Measurements from ENCODE around the gene ADISSP.
A peak's percentile ranks its signal among the peaks of the same experiment; 100 is the strongest.

Gene ADISSP

GRCh38 chr20:3735768-3736167 is 31.8 kb downstream of the ADISSP start:
- no peak for DNase-seq

- DNase-seq, result no peak
Measured at GRCh38 chr20:3734111-3734843, 33.3 kb downstream of the ADISSP start.

DNA sequence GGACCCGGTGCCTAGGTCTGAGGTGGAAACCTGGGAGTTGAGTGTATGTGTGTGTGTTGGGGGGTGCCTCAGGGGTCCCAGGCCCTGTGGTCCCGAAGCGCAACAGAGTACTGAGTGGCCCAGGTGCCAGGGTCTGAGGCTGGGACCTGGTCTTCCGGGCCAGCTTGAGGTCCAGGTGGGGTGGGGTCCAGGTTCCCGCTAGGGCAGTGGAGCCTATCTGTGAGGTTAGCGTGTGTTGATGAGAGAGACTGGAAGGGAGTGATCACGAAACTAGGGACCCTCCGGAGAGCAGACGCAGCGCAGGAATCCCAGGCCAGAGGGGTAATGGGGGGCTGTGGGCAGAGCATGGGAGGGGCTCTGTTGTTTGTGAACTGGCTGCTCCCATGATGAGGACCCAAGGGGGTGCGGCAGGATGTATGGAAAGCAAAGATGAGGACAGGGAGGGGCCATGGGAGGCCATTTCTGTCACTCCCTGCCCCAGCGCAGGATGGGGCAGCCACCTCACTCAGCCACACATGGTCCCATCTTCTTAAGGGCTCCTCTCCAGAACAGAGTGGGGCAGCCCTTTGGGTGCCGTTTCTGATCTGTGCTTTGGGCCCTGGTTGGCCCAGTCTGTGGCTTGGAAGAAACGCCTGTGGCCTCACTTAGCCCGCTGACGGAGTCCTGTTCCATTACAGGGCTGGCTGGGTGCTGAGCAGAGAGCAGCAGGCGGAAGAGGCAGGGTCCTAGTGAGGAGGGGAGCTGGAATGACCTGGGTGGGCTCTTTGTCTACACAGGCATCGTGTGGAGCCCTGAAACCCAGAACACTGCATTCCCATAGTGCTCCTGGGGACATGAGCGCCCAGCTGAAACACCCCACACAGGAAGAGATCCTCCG is 34.2 kb downstream of the ADISSP start:
- DNase-seq, result no peak

DNA sequence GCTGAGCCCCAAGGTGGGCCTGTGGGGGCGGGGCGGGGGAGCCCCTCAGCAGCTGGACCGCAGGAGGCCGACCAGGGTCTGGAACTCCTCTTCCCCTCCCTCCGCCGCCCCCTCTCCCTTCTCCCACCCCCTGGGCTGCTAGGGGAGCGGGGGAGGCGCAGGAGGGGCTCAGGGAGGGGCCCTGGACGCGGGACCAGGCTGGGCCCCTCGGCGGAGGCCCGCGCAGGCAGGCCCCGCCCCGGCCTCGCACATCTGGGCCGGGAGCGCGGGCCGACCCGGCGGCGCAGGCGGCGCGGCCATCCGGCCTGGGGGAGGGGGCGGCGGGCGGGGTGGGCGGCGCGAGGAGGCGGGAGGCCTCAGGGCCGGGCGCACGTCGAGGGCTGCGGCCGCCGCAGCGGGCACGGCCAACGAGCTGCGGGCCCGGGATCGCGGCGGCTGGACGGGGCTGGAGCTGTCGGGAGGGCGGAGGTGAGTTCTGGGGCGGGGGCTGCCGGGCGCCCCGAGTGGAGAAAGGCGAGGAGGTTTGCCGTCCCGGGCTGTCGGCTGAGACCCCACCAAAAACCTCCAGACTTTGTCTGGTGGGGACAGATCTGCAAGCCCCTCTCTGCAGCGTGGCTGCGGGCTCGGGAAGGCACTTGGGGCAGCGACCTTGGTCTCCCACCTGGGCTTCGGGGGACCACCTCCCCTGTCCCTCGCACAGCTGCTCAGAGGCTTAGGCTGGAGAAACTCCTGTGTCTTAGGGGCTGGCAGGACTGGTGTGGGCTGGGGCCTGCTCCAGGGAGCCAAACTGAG is 35.0 kb downstream of the ADISSP start, which contains the start of gene HSPA12B:
Gene HSPA12B (plus strand): TSS at position 359 of the 792 bp plus-strand sequence. CDS start 5,990 bp downstream, outside the sequence.
- no peak for DNase-seq

- no peak for DNase-seq
Measured at GRCh38 chr20:3731944-3732326, 35.6 kb downstream of the ADISSP start.

- no peak for DNase-seq
Measured at GRCh38 chr20:3730803-3731672, 36.5 kb downstream of the ADISSP start.

DNA sequence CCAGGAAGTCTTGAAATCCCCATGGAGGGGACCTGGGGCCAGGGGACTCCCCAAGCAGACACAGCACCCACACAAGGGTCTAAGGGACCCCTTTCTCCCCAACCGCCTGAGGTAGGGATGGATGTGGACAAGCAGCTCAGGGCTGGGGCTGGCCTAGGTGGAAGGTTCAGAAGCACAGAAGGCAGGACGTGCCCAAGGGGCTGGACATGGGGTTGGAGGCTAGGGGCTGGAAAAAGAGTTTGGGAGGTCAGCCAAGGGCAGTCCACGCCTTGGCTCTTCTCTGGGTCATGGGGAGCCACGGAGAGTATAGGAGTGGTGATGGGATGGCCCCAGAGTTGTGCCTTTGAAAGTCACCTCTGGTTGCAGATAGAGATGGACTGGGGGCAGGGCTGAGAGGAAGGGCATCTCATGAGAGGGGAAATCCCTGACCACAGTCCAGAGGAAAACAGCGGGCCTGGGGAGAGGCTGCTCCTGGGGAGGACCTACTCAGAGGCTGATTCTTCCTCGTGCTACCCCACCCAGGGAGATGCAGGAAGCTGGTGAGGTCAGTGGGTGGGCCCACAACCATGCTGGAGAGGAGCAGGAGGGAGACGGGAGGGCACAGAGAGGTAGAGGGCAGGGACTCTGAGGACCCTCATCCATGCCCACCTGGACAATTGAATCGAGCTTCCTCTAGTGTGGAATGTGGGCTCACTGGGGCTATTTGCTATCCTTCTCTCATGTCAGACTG is 37.6 kb downstream of the ADISSP start:
- DNase-seq, result no peak

GRCh38 chr20:3729378-3729777 is 38.2 kb downstream of the ADISSP start:
- no peak for DNase-seq

- DNase-seq, result no peak
Measured at GRCh38 chr20:3728876-3729275, 38.7 kb downstream of the ADISSP start.

DNA sequence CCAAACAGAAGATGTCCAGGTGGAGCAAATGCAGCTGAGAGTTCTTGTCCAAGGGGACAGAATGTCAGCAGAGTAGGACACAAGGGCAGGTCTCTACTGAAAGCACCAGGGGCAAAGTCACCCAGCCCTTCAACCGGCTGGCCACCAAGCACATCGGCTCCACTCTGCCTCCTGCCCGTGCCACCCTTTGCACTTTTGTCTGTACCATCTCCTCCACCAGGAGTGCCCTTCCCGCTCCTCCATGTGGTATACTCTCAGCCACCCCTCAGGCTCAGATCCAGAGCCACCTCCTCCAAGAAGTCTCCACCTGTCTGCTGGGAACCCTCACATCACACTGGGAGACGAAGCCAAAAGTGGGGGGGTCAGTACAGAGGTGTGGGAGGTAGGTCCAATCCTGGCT is 39.2 kb downstream of the ADISSP start:
- no peak for DNase-seq

DNA sequence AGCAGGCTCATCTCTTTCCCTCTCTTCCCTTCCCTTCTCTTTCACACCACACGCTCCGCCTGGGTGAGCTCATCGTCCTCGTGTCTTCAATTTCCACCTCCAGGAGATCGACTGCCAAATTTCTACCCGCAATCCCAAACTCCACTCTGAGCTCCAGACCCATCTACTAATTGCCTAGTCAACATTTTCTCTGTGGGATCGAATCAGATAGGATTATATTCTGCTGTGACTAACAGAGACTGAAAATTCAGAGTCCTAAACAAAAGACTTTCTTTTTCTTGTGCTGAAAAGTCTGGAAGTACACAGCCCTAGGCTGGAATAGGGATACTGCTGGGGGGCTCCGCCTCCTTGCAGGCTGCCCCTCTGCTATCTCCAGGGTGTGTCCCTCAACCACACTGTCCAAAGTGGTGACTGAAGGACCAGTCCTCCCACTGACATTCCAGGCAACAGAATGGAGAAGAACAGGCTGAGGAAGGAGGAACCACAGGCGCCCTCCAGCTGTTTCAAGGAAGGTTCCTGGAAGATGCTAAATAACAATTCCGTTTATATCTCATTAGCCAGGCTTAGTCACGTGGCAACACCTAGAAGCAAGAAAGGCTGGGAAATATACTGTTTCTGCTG is 40.0 kb downstream of the ADISSP start:
- DNase-seq, result no peak

- DNase-seq, result no peak
Measured at GRCh38 chr20:3724356-3724755, 43.2 kb downstream of the ADISSP start.

- no peak for DNase-seq
Measured at GRCh38 chr20:3723284-3723683, 44.3 kb downstream of the ADISSP start.

DNA sequence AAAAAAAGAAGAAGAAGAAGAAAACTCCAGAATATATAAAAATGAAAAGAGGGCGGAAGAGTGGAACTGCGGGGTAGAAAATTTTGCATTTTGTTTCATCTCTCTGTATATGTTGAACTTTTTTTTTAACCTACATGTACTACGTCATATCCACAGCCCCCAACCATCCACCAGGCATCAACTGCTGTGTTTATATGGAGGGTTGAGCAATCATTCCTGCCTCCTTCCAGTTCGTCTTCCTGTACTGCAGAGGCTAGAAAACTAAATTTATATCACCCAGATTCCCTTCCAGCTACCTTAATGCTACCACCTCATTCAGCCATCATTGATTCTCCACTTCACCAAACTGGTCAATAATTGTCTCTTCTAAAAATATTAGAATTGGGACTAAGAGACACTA is 45.6 kb downstream of the ADISSP start:
- no peak for DNase-seq

DNA sequence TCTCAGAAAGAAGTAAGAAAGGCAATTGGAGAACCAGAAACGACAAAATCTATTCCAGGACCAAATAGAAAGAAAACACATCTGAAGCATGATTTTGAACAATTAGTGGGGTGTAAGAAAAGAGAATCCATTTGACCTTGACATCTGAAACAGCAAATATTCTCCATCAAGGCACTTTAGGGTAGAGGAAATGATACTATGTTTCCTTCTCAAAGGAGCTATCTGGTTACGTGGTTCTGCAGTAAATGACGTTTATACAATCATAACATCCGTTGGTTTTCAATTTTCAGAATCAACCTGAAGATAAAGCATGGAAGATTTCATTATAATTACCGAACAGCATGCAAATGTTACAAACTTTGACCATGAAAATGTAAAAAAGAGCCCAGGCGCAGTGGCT is 46.9 kb downstream of the ADISSP start:
- DNase-seq, result no peak

- no peak for DNase-seq
Measured at GRCh38 chr20:3720068-3720467, 47.5 kb downstream of the ADISSP start.

GRCh38 chr20:3719046-3719445 is 48.5 kb downstream of the ADISSP start:
- DNase-seq, result no peak

- peak in 1 of 2 experiments; percentile 59 for DNase-seq
Measured at GRCh38 chr20:3716195-3716834, 51.2 kb downstream of the ADISSP start.

GRCh38 chr20:3714092-3714491 is 53.5 kb downstream of the ADISSP start:
- DNase-seq, result no peak

- no peak for DNase-seq
Measured at GRCh38 chr20:3712279-3712873, 55.2 kb downstream of the ADISSP start, which contains the start of gene SIGLEC1. Gene SIGLEC1 (minus strand): TSS chr20:3712600. CDS start chr20:3707128, 5,472 bp downstream.
